Activated B cell treated with CpG ODN at 0.5 μM for 24 hours (primary cell): ENCODE results near the gene SMC3. TPM values are rescaled to one million over a fixed set of nuclear protein-coding genes. Genes with fewer than 3 reads are reported as not detected.

Experiments
- ATAC-seq: fragments of 200-7000 bp; cut with Tn5 transposase; one replicate; pipeline ENCODE4 v1.10.0; 2021; ENCODE audit warnings: low read depth, mild to moderate bottlenecking, moderate library complexity
- CTCF ChIA-PET: fragments of 350-600 bp; sonication (Branson Sonifier 250); formaldehyde crosslinking; loops from one replicate; lab custom pipeline; 2021; ENCODE audit warnings: antibody characterized with exemption; lab: Charles Lee
- POLR2A ChIA-PET: fragments of 350-600 bp; sonication (Branson Sonifier 250); formaldehyde crosslinking; loops from one replicate; lab custom pipeline; 2021; ENCODE audit warnings: antibody characterized with exemption; lab: Charles Lee
- DNase-seq: peaks from one replicate; pipeline ENCODE4 v3.0.0; 2022
- H3K27ac Mint-ChIP-seq: one replicate; pipeline ENCODE4 v1.8.0; 2020; ENCODE audit warnings: mixed read lengths
- H3K27me3 Mint-ChIP-seq: one replicate; pipeline ENCODE4 v1.8.0; 2021; ENCODE audit warnings: mixed read lengths
- H3K36me3 Mint-ChIP-seq: one replicate; pipeline ENCODE4 v1.8.0; 2021; ENCODE audit warnings: low read depth, mixed read lengths
- H3K4me1 Mint-ChIP-seq: one replicate; pipeline ENCODE4 v1.8.0; 2021; ENCODE audit warnings: mixed read lengths
- H3K4me3 Mint-ChIP-seq: one replicate; pipeline ENCODE4 v1.8.0; 2020; ENCODE audit warnings: mild to moderate bottlenecking, mixed read lengths
- H3K9me3 Mint-ChIP-seq: one replicate; pipeline ENCODE4 v1.8.0; 2020; ENCODE audit warnings: mixed read lengths
- CTCF ChIP-seq: fragments of 200-600 bp; IDR thresholded peaks from one replicate; pipeline ENCODE4 v1.8.0; 2022; ENCODE audit warnings: antibody characterized with exemption, mild to moderate bottlenecking
- intact Hi-C: fragments of 100-400 bp; cut with micrococcal nuclease; formaldehyde crosslinking; loops from one replicate; pipeline ENCODE4 v1.15.1; 2024
- total RNA-seq: library from RNA; stranded (reverse); gene quantifications from 2 replicates; pipeline ENCODE4 v1.2.3, GENCODE V29; 2022

SMC3 gene
- total RNA-seq, 1 donor from 2014 or later: 41.1 TPM

- no peak for ATAC-seq
- Mint-ChIP-seq H3K4me3 (no peak overlapping the region), H3K36me3 (peaks cover 3% of the 10 kb centered on the region), H3K27me3 (no peaks in the 10 kb centered on the region), H3K4me1 (peaks cover 30% of the 10 kb centered on the region), H3K9me3 (no peaks in the 10 kb centered on the region), H3K27ac (no peak overlapping the region)
- ChIA-PET POLR2A (no interaction called here), CTCF (interaction anchor here (0.8 to 2.8 kb wide), 5 partner anchors 12 to 987 kb away, joined by 3 to 14 read pairs (median 8); no protein-coding TSS in a partner anchor)
- no peak for DNase-seq
- TF ChIP-seq CTCF: no peak
- intact Hi-C loops: loop anchor here (5.0 to 10.0 kb wide), 3 partner anchors 110 to 393 kb away; no protein-coding TSS in a partner anchor
Measured at GRCh38 chr10:110612087-110612486, 44.6 kb downstream of the SMC3 start.

- H3K27ac Mint-ChIP-seq: no peak overlapping the region
- H3K27me3 Mint-ChIP-seq: no peaks in the 10 kb centered on the region
- ChIA-PET POLR2A (no interaction called here), CTCF (interaction anchor here (1.1 to 2.8 kb wide), 3 partner anchors 59 to 68 kb away, joined by 3 to 14 read pairs (median 8); no protein-coding TSS in a partner anchor)
- ATAC-seq (no peak), DNase-seq (no peak)
- peaks cover 30% of the 10 kb centered on the region for H3K4me1 Mint-ChIP-seq
- intact Hi-C loops: loop anchor here (5.0 to 10.0 kb wide), 3 partner anchors 110 to 392 kb away; no protein-coding TSS in a partner anchor
- TF ChIP-seq CTCF: no peak
- no peaks in the 10 kb centered on the region for H3K36me3 Mint-ChIP-seq
- no peak overlapping the region for H3K4me3 Mint-ChIP-seq
- H3K9me3 Mint-ChIP-seq: no peaks in the 10 kb centered on the region
Measured at GRCh38 chr10:110612629-110613028, 45.1 kb downstream of the SMC3 start.

DNA sequence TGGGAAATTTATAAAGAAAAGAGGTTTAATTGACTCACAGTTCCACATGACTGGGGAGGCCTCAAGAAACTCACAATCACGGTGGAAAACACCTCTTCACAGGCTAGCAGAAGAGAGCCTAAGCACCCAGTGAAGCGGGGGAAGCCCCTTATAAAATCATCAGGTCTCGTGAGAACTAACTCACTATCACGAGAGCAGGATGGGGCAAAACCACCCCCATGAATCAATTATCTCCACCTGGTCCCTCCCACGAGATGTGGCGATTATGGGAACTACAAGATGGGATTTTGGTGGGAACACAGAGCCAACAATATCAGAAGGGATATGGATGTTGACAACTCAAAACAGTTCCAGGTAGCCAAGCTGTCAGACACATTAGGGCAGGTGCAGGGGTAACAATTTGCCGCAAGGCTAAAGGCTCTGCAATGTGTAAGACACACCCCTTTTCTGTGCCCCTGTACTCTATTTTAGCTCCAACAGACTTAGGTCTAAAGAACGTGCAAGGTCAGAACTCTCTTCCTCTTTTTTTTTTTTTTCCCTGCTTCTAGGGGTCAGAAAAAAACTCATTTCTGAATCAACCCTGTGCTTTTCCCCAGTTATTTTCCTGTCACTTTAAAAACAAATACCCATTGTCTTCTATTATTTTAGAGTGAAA is 46.0 kb downstream of the SMC3 start:
- intact Hi-C loops: loop anchor here (5.0 to 10.0 kb wide), 3 partner anchors 109 to 391 kb away; no protein-coding TSS in a partner anchor
- peak overlapping the region; percentile 4 for H3K27ac Mint-ChIP-seq
- DNase-seq (no peak), ATAC-seq (peak; percentile 73)
- H3K36me3 Mint-ChIP-seq: no peaks in the 10 kb centered on the region
- H3K4me1 Mint-ChIP-seq: peaks cover 30% of the 10 kb centered on the region
- no peaks in the 10 kb centered on the region for H3K27me3 Mint-ChIP-seq
- no peak for TF ChIP-seq CTCF
- peak overlapping the region; percentile 59 for H3K4me3 Mint-ChIP-seq
- ChIA-PET CTCF (interaction anchor here (1.1 to 2.4 kb wide), 2 partner anchors 58 to 59 kb away, joined by 3 to 8 read pairs; no protein-coding TSS in a partner anchor), POLR2A (interaction anchor here (0.7 kb wide), 3 partner anchors 54 to 259 kb away, joined by 4 to 7 read pairs (median 5); no protein-coding TSS in a partner anchor)
- H3K9me3 Mint-ChIP-seq: no peaks in the 10 kb centered on the region

- H3K36me3 Mint-ChIP-seq: no peaks in the 10 kb centered on the region
- H3K4me1 Mint-ChIP-seq: peaks cover 30% of the 10 kb centered on the region
- DNase-seq: no peak
- H3K27ac Mint-ChIP-seq: peak overlapping the region; percentile 21
- no peak for TF ChIP-seq CTCF
- CTCF ChIA-PET: interaction anchor here (2.4 kb wide), 1 partner anchor 58 kb away, joined by 8 read pairs; no protein-coding TSS in a partner anchor
- ATAC-seq: peak; percentile 29
- H3K4me3 Mint-ChIP-seq: no peak overlapping the region
- intact Hi-C loops: loop anchor here (5.0 to 10.0 kb wide), 3 partner anchors 108 to 391 kb away; no protein-coding TSS in a partner anchor
- H3K9me3 Mint-ChIP-seq: no peaks in the 10 kb centered on the region
- no peaks in the 10 kb centered on the region for H3K27me3 Mint-ChIP-seq
- POLR2A ChIA-PET: interaction anchor here (0.7 kb wide), 1 partner anchor 53 kb away, joined by 5 read pairs; no protein-coding TSS in a partner anchor
Measured at GRCh38 chr10:110613996-110614495, 46.6 kb downstream of the SMC3 start.
